HepG2 (cell line): ENCODE data around the gene HDDC3. TPM values are rescaled to one million over a fixed set of nuclear protein-coding genes. Genes with fewer than 3 reads are reported as not detected.

ENCODE experiments used
- CCDC6 ChIP-seq: sonication (generic); formaldehyde crosslinking; IDR thresholded peaks from 2 replicates; pipeline ENCODE4 v1.8.1; 2022; ENCODE audit warnings: mild to moderate bottlenecking, missing genetic modification reagents, moderate library complexity
- DMTF1 ChIP-seq: sonication (generic); formaldehyde crosslinking; IDR thresholded peaks from 2 replicates; pipeline ENCODE4 v1.4.0; 2020; ENCODE audit warnings: mild to moderate bottlenecking, missing genetic modification reagents
- HOXA5 ChIP-seq: sonication (generic); formaldehyde crosslinking; IDR thresholded peaks from 2 replicates; pipeline ENCODE4 v1.4.0; 2020; ENCODE audit warnings: missing genetic modification reagents
- IKZF1 ChIP-seq: fragments of 450-650 bp; IDR thresholded peaks from 2 replicates; pipeline ENCODE4 v1.7.1; 2016
- NCOA2 ChIP-seq: sonication (generic); formaldehyde crosslinking; IDR thresholded peaks from 2 replicates; pipeline ENCODE4 v1.8.0; 2022; ENCODE audit warnings: inconsistent platforms
- NFRKB ChIP-seq: fragments of 450-650 bp; IDR thresholded peaks from 2 replicates; pipeline ENCODE4 v1.6.1; 2017
- NPAS2 ChIP-seq: sonication (generic); formaldehyde crosslinking; IDR thresholded peaks from 2 replicates; pipeline ENCODE4 v1.8.0; 2022; ENCODE audit warnings: mild to moderate bottlenecking, missing genetic modification reagents, borderline replicate concordance
- RXRA ChIP-seq: sonication (generic); formaldehyde crosslinking; IDR thresholded peaks from 2 replicates; pipeline ENCODE4 v1.5.1; 2020; ENCODE audit warnings: missing genetic modification reagents
- SMAD3 ChIP-seq: sonication (generic); formaldehyde crosslinking; IDR thresholded peaks from 2 replicates; pipeline ENCODE4 v1.4.0; 2020; ENCODE audit warnings: missing genetic modification reagents
- SP140L ChIP-seq: sonication (generic); formaldehyde crosslinking; IDR thresholded peaks from 2 replicates; pipeline ENCODE4 v1.4.0; 2020; ENCODE audit warnings: missing genetic modification reagents, borderline replicate concordance
- ZNF274 ChIP-seq: sonication (generic); formaldehyde crosslinking; IDR thresholded peaks from 2 replicates; pipeline ENCODE4 v1.5.1; 2020; ENCODE audit warnings: mild to moderate bottlenecking, missing genetic modification reagents
- ZNF335 ChIP-seq: sonication (generic); formaldehyde crosslinking; IDR thresholded peaks from 2 replicates; pipeline ENCODE4 v1.4.0; 2020; ENCODE audit warnings: missing genetic modification reagents
- polyA plus RNA-seq, 8 experiments: library from polyadenylated mRNA; depleted of rRNA in 3 of 8; stranded (reverse) in 7 of 8; unstranded in 1 of 8; fragments of >200 nt; fragmentation: Illumina TruSeq in 4 of 8; extraction: Trizol in 4 of 8; gene quantifications; 2 replicates each; pipeline versions ENCODE4 v1.2.1 to v1.2.3, GENCODE V29; 2011 to 2016; ENCODE audit warnings: low read depth in 4 of 8, missing spikeins in 1 of 8, mixed read lengths in 1 of 8; ENCODE audit not compliant: insufficient read depth in 1 of 8
- total RNA-seq, 5 experiments: library from RNA; depleted of rRNA; stranded (reverse); fragments of >200 nt; fragmentation: Illumina TruSeq; extraction: Trizol; gene quantifications; 2 replicates each; pipeline ENCODE4 v1.2.3, GENCODE V29; 2016; ENCODE audit warnings: low read depth in 1 of 5
- TF ChIP-seq, protein P1 (sequence below): sonication (generic); formaldehyde crosslinking; IDR thresholded peaks from 2 replicates; pipeline ENCODE4 v1.5.0; 2020; ENCODE audit warnings: missing genetic modification reagents
- TF ChIP-seq, protein P2 (sequence below): IDR thresholded peaks from 2 replicates; pipeline ENCODE4 v1.6.1; 2016; ENCODE audit warnings: missing genetic modification reagents, missing compliant biosample characterization
- TF ChIP-seq, protein P3 (sequence below), 2 experiments: sonication (generic) in 1 of 2; formaldehyde crosslinking in 1 of 2; IDR thresholded peaks; 2 replicates each; pipeline versions ENCODE4 v1.6.1 to v1.9.0; 2014 to 2022; ENCODE audit warnings: antibody characterized with exemption in 1 of 2, borderline replicate concordance in 1 of 2, inconsistent platforms in 1 of 2, low read depth in 1 of 2, missing genetic modification reagents in 1 of 2

Gene HDDC3
- total and polyA plus RNA-seq, 2 of the 13 experiments (the other 11 are each of a cell fraction or from before 2014, with no cell fraction given) = 18.7 to 28.3 TPM

DNA sequence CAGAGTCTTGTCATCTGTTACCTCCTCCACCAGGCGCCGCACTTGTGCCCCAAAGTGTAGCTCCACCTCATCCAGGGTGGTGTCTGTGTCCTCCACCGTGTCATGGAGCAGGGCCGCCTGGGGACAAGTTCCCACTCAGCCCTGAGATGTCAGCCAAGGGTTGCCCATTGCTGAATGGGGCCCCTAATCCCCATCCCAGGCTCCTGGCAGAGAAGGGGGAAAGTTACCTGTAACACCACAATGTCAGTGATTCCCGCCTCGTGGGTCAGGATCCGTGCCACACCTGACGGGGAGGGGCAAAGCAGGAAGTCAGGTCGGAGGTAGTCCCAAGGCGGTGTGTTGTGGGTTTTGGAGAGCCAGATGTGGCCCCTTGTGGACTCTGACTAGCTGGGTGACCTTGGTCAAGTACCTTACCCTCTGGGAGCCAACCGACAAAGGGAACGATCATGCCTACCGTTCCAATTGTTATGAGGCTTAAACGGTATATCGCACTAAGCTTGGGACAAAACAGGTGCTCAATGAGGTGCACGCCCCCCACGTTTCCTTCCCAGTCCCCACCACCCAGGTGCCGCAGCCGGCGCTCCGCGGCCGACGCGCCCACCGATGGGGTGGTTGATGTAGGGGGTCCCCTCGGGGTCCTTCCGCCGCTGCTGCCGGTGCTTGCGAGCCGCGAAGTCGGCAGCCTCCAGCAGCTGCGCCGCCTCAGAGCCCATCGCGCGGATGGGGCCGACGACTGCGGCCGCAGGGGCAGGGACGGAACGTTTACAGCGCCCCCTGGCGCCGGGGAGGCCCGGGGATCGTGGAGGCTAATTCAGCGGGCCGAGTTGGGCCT is at the start of gene HDDC3 (continued):
- TF ChIP-seq RXRA (CRISPR knock-in tag) (no peak; the same call in none of the 2 replicates), SMAD3 (CRISPR knock-in tag) (peak; percentile 90), HOXA5 (CRISPR knock-in tag) (peak; percentile 40; the same call in 1 of the 2 replicates), NPAS2 (CRISPR knock-in tag) (no peak), IKZF1 (no peak), DMTF1 (CRISPR knock-in tag) (no peak), ZNF335 (CRISPR knock-in tag) (no peak), NCOA2 (CRISPR knock-in tag) (peak; percentile 52), CCDC6 (CRISPR knock-in tag) (no peak), NFRKB (no peak), ZNF274 (CRISPR knock-in tag) (no peak; the same call in 1 of the 2 replicates), SP140L (CRISPR knock-in tag) (no peak)
- TF ChIP-seq, protein P1, sequence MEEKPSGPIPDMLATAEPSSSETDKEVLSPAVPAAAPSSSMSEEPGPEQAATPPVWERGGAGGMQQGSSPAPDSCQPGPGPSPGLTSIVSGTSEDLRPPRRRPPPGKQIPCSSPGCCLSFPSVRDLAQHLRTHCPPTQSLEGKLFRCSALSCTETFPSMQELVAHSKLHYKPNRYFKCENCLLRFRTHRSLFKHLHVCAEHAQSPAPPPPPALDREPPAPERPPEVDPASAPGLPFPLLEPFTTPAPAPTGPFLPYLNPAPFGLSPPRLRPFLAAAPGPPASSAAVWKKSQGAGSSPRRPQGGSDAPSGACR (CRISPR knock-in tag) = 0 out of 2 replicates have a peak, but pooled peaks have one; percentile 40
- TF ChIP-seq, protein P2, sequence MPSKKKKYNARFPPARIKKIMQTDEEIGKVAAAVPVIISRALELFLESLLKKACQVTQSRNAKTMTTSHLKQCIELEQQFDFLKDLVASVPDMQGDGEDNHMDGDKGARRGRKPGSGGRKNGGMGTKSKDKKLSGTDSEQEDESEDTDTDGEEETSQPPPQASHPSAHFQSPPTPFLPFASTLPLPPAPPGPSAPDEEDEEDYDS (CRISPR knock-in tag) = 0 out of 2 replicates have a peak, but pooled peaks have one; percentile 40
- TF ChIP-seq, protein P3, sequence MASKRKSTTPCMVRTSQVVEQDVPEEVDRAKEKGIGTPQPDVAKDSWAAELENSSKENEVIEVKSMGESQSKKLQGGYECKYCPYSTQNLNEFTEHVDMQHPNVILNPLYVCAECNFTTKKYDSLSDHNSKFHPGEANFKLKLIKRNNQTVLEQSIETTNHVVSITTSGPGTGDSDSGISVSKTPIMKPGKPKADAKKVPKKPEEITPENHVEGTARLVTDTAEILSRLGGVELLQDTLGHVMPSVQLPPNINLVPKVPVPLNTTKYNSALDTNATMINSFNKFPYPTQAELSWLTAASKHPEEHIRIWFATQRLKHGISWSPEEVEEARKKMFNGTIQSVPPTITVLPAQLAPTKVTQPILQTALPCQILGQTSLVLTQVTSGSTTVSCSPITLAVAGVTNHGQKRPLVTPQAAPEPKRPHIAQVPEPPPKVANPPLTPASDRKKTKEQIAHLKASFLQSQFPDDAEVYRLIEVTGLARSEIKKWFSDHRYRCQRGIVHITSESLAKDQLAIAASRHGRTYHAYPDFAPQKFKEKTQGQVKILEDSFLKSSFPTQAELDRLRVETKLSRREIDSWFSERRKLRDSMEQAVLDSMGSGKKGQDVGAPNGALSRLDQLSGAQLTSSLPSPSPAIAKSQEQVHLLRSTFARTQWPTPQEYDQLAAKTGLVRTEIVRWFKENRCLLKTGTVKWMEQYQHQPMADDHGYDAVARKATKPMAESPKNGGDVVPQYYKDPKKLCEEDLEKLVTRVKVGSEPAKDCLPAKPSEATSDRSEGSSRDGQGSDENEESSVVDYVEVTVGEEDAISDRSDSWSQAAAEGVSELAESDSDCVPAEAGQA (IDR thresholded peaks at IDR 0.05; ENCODE audit: low read depth) = no peak
- TF ChIP-seq, protein P3 (CRISPR knock-in tag; IDR thresholded peaks at IDR 0.05; ENCODE audit: borderline replicate concordance) = peak; percentile 33; the same call in 1 of the 2 replicates
